RWPE2 (cell line): ENCODE measurements around the gene SPRY1.
A peak's percentile ranks its signal among the peaks of the same experiment; 100 is the strongest.

Experiments
- ATAC-seq: fragments of 200-7000 bp; cut with Tn5 transposase; 3 replicates; pipeline ENCODE4 v1.9.1; 2021; ENCODE audit warnings: low read depth
- DNase-seq: peaks from one replicate; pipeline ENCODE4 v3.0.0-alpha.2; 2020; ENCODE audit warnings: low spot score
- H3K27ac ChIP-seq: fragments of 450-650 bp; 2 replicates; pipeline ENCODE4 v1.5.1; 2017; ENCODE audit warnings: mild to moderate bottlenecking; ENCODE audit not compliant: poor library complexity, severe bottlenecking
- H3K27me3 ChIP-seq: fragments of 250-450 bp; sonication (Bioruptor Pico); 2 replicates; pipeline ENCODE4 v1.5.1; 2021; ENCODE audit warnings: mild to moderate bottlenecking, moderate library complexity; ENCODE audit not compliant: insufficient read depth, poor library complexity, severe bottlenecking
- H3K36me3 ChIP-seq: fragments of 250-450 bp; sonication (Bioruptor Pico); 2 replicates; pipeline ENCODE4 v1.5.1; 2020; ENCODE audit warnings: low read depth, mild to moderate bottlenecking, moderate library complexity
- H3K4me1 ChIP-seq: fragments of 250-450 bp; sonication (Bioruptor Pico); 2 replicates; pipeline ENCODE4 v1.5.1; 2021; ENCODE audit warnings: mild to moderate bottlenecking, moderate library complexity; ENCODE audit not compliant: insufficient read depth, poor library complexity, severe bottlenecking
- H3K4me3 ChIP-seq: fragments of 250-450 bp; sonication (Bioruptor Pico); 2 replicates; pipeline ENCODE4 v1.5.1; 2021; ENCODE audit warnings: mild to moderate bottlenecking, moderate library complexity; ENCODE audit not compliant: severe bottlenecking
- H3K9me3 ChIP-seq: fragments of 250-450 bp; sonication (Bioruptor Pico); 2 replicates; pipeline ENCODE4 v1.5.1; 2021; ENCODE audit warnings: mild to moderate bottlenecking, moderate library complexity; ENCODE audit not compliant: severe bottlenecking
- TF ChIP-seq, protein P1 (sequence below): fragments of 450-650 bp; IDR thresholded peaks from one replicate; pipeline ENCODE4 v1.5.1; 2017; ENCODE audit warnings: mild to moderate bottlenecking, moderate library complexity; ENCODE audit not compliant: poor library complexity, severe bottlenecking

Gene SPRY1

DNA sequence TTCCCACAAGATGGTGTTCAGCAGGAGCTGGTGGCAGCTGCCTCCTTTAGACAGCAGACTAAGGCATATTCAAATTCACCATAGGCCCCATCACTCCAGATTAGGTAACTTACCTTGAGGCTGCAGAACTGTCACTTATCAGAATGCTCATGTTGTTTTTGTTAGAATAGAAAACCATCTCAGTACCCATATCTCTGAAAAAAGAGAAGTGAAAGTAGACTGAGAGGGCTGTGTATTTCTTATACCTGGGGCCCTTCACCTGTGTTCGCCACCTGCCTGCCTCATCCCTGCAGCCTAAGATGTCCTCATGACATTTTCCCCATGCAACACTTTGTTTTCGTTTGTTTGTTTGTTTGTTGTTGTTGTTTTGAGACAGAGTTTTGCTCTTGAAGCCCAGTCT, 32.9 kb upstream of the SPRY1 start:
- Histone ChIP-seq H3K4me1 (peaks cover 14% of the 10 kb centered on the region), H3K27me3 (no peaks in the 10 kb centered on the region), H3K36me3 (no peaks in the 10 kb centered on the region), H3K27ac (no peak overlapping the region), H3K4me3 (no peak overlapping the region), H3K9me3 (peaks cover 4% of the 10 kb centered on the region)
- DNase-seq (no peak), ATAC-seq (no peak)
- TF ChIP-seq, protein P1, sequence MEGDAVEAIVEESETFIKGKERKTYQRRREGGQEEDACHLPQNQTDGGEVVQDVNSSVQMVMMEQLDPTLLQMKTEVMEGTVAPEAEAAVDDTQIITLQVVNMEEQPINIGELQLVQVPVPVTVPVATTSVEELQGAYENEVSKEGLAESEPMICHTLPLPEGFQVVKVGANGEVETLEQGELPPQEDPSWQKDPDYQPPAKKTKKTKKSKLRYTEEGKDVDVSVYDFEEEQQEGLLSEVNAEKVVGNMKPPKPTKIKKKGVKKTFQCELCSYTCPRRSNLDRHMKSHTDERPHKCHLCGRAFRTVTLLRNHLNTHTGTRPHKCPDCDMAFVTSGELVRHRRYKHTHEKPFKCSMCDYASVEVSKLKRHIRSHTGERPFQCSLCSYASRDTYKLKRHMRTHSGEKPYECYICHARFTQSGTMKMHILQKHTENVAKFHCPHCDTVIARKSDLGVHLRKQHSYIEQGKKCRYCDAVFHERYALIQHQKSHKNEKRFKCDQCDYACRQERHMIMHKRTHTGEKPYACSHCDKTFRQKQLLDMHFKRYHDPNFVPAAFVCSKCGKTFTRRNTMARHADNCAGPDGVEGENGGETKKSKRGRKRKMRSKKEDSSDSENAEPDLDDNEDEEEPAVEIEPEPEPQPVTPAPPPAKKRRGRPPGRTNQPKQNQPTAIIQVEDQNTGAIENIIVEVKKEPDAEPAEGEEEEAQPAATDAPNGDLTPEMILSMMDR = no peak

GRCh38 chr4:123364906-123365305, 31.7 kb upstream of the SPRY1 start:
- Histone ChIP-seq H3K27ac (no peak overlapping the region), H3K9me3 (peaks cover 4% of the 10 kb centered on the region), H3K4me1 (peaks cover 14% of the 10 kb centered on the region), H3K4me3 (no peak overlapping the region), H3K36me3 (no peaks in the 10 kb centered on the region), H3K27me3 (no peaks in the 10 kb centered on the region)
- DNase-seq (no peak), ATAC-seq (0 out of 3 replicates have a peak, but pooled peaks have one; percentile 19)
- TF ChIP-seq, protein P1 = no peak

DNA sequence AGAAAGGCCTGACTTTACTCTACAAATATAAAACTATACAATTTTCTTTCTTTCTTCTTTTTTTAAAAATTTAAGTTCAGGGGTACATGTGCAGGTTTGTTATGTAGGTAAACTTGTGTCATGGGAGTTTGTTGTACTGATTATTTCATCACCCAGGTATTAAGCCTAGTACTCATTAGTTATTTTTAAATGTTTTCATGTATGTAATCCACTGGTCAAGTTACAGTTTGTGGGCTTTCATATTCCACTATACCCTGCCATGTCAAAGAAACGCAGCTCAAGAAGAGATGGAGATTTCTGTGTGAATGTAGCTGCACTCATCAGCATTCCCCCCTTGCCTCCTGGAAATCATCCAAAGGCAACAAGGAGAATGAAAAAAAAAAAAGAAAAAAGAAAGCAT, 31.2 kb upstream of the SPRY1 start:
- H3K4me3 ChIP-seq = no peak overlapping the region
- TF ChIP-seq, protein P1 = no peak
- H3K27ac ChIP-seq = no peak overlapping the region
- DNase-seq (no peak), ATAC-seq (no peak)
- no peaks in the 10 kb centered on the region for H3K36me3 ChIP-seq
- H3K4me1 ChIP-seq = peaks cover 14% of the 10 kb centered on the region
- peaks cover 4% of the 10 kb centered on the region for H3K9me3 ChIP-seq
- H3K27me3 ChIP-seq = no peaks in the 10 kb centered on the region

- no peak for ATAC-seq
- DNase-seq = no peak
- H3K27me3 ChIP-seq = no peaks in the 10 kb centered on the region
- TF ChIP-seq, protein P1 = no peak
- no peaks in the 10 kb centered on the region for H3K36me3 ChIP-seq
- peaks cover 9% of the 10 kb centered on the region for H3K4me1 ChIP-seq
- no peak overlapping the region for H3K27ac ChIP-seq
- peaks cover 4% of the 10 kb centered on the region for H3K9me3 ChIP-seq
- H3K4me3 ChIP-seq = no peak overlapping the region
These were observed 30.3 kb upstream of the SPRY1 start for GRCh38 chr4:123366144-123366748.

DNA sequence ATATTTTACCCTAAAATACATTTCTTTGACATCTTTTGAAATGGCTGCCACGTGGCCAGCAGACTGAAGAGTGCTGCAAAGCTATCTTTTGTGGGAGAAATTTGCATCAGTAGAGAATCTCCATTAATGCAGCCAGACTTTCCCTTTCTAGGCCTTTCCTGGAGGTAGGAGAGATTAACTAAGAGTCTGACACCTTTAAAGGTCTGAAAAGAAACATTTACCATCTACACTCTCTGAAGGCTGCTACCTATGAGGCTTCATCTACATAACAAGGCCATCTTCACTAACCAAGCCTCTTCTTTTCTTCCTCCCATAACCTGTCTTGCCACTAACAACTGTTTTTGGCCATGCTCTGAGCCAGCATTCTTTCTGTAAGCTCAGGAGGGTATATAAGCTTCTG, 17.8 kb upstream of the SPRY1 start:
- Histone ChIP-seq H3K4me3 (no peak overlapping the region), H3K9me3 (no peaks in the 10 kb centered on the region), H3K4me1 (no peaks in the 10 kb centered on the region), H3K27ac (no peak overlapping the region), H3K36me3 (no peaks in the 10 kb centered on the region), H3K27me3 (no peaks in the 10 kb centered on the region)
- DNase-seq (no peak), ATAC-seq (no peak)
- TF ChIP-seq, protein P1 = no peak
